Lung (tissue), 12 donors: Measurements from ENCODE around the gene MAGI2. TPM values are rescaled to one million over a fixed set of nuclear protein-coding genes. Genes with fewer than 3 reads are reported as not detected.

Source experiments
- ATAC-seq: fragments of 200-7000 bp; cut with Tn5 transposase; one replicate; pipeline ENCODE4 v1.9.1; 2020; ENCODE audit warnings: moderate number of reproducible peaks; ENCODE audit not compliant: insufficient read depth, low FRiP score
- DNase-seq, 3 donors: peaks; one replicate each; pipeline ENCODE4 v3.0.0-alpha.2; 2013 to 2017
- H3K27ac ChIP-seq, 2 donors: one replicate each; pipeline ENCODE4 v1.5.1; 2013; ENCODE audit warnings: mild to moderate bottlenecking in 2 of 2, moderate library complexity in 2 of 2, control low read depth in 1 of 2, inconsistent platforms in 1 of 2, low read depth in 1 of 2, low read length in 1 of 2
- H3K27me3 ChIP-seq, 3 donors: one replicate each; pipeline ENCODE4 v1.5.1; 2013; ENCODE audit warnings: low read length in 2 of 3; ENCODE audit not compliant: control insufficient read depth in 3 of 3, insufficient read depth in 3 of 3
- H3K36me3 ChIP-seq, 4 donors: one replicate each; pipeline ENCODE4 v1.5.1; 2013; ENCODE audit warnings: low read length in 4 of 4, mild to moderate bottlenecking in 1 of 4, moderate library complexity in 1 of 4; ENCODE audit not compliant: control insufficient read depth in 4 of 4, insufficient read depth in 4 of 4
- H3K4me1 ChIP-seq, 5 donors: one replicate each; pipeline ENCODE4 v1.5.1; 2013; ENCODE audit warnings: low read length in 5 of 5, mild to moderate bottlenecking in 2 of 5, moderate library complexity in 1 of 5; ENCODE audit not compliant: control insufficient read depth in 5 of 5, insufficient read depth in 5 of 5
- H3K4me3 ChIP-seq: one replicate; pipeline ENCODE4 v1.5.1; 2013; ENCODE audit warnings: mild to moderate bottlenecking, control low read depth, moderate library complexity
- H3K9ac ChIP-seq, 2 donors: one replicate each; pipeline ENCODE4 v1.5.1; 2013; ENCODE audit warnings: low read length in 2 of 2, control low read depth in 1 of 2; ENCODE audit not compliant: insufficient read depth in 1 of 2
- H3K9me3 ChIP-seq, 4 donors: one replicate each; pipeline ENCODE4 v1.5.1; 2013; ENCODE audit warnings: low read length in 3 of 4, mild to moderate bottlenecking in 1 of 4, moderate library complexity in 1 of 4; ENCODE audit not compliant: control insufficient read depth in 4 of 4, insufficient read depth in 3 of 4
- WGBS, 2 donors: extraction: QIAGEN DNeasy Blood & Tissue Kit; methylation state at CpG; one replicate each; pipeline ENCODE4 v1.1.7; 2013; 5-methylcytosine and 5-hydroxymethylcytosine counted together
- polyA plus RNA-seq, 2 donors: library from polyadenylated mRNA; stranded (reverse); fragments of 200-250 nt; gene quantifications; one replicate each; pipeline ENCODE4 v1.2.1, GENCODE V29; 2013
- total RNA-seq, 2 donors: library from RNA; depleted of rRNA in 1 of 2; stranded (reverse); fragments of >200 nt in 1 of 2; gene quantifications; one replicate each; pipeline ENCODE4 v1.2.1, GENCODE V29; 2014 to 2021
- TF ChIP-seq, protein P1 (sequence below): IDR thresholded peaks from 2 replicates; pipeline ENCODE4 v1.5.1; 2012; ENCODE audit warnings: mild to moderate bottlenecking; ENCODE audit errors: control extremely low read depth, extremely low read depth
- donor health status: control.
- donor health status: control.
- donor health status: Bipolar disorder and iron deficiency.
- donor health status: healthy.
- donor health status: DM: yes; HTN: yes; CAD: no.

MAGI2 gene
- total and polyA plus RNA-seq, 4 donors, result 0.94 to 18.0 (median 5.3) TPM

DNA sequence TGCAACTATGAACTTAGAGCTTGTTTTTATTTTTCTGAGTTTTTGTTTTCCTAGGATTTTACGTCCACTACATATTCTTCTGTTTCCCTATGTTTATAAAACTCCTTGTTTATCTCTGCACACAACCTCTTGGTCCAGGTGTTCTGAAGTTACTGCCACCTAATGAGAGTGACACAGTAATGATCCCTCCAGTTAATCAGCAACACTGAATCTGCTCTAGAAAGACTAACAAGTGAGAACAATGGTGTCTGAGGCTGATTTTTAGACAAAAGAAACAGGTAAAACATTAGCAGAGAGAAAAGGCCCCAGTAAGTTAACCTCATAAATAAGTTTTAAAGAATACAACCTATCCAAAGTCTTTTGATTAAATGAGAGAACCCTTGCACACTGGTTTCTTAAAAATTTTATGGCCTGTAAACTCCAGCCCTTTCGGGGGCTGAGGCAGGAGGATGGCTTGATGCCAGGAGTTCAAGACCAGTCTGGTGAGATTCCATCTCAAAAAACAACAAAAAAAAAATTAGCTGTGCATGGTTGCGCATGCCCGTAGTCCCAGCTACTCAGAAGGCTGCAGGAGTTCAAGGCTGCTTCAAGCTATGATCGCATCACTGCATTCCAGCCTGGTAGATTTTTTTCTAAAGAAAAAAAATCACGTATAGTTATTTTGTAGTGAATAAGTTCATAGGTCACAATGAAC lies 397.6 kb downstream of the MAGI2 start:
- no peak for ATAC-seq
- no peaks in the 10 kb centered on the region for H3K36me3 ChIP-seq
- peak; percentile 69 to 82 (median 70) for DNase-seq
- H3K4me1 ChIP-seq, result peaks cover 0 to 8% (median 0%) of the 10 kb centered on the region in 5 donors
- TF ChIP-seq, protein P1, sequence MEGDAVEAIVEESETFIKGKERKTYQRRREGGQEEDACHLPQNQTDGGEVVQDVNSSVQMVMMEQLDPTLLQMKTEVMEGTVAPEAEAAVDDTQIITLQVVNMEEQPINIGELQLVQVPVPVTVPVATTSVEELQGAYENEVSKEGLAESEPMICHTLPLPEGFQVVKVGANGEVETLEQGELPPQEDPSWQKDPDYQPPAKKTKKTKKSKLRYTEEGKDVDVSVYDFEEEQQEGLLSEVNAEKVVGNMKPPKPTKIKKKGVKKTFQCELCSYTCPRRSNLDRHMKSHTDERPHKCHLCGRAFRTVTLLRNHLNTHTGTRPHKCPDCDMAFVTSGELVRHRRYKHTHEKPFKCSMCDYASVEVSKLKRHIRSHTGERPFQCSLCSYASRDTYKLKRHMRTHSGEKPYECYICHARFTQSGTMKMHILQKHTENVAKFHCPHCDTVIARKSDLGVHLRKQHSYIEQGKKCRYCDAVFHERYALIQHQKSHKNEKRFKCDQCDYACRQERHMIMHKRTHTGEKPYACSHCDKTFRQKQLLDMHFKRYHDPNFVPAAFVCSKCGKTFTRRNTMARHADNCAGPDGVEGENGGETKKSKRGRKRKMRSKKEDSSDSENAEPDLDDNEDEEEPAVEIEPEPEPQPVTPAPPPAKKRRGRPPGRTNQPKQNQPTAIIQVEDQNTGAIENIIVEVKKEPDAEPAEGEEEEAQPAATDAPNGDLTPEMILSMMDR, result no peak
- no peak overlapping the region for H3K27ac ChIP-seq
- no peaks in the 10 kb centered on the region for H3K9me3 ChIP-seq
- no peak overlapping the region for H3K4me3 ChIP-seq
- no peaks in the 10 kb centered on the region for H3K27me3 ChIP-seq
- no peak overlapping the region for H3K9ac ChIP-seq
- 62 to 74% methylated on average over 6 of the region's 6 CpGs for WGBS, 2 donors

DNA sequence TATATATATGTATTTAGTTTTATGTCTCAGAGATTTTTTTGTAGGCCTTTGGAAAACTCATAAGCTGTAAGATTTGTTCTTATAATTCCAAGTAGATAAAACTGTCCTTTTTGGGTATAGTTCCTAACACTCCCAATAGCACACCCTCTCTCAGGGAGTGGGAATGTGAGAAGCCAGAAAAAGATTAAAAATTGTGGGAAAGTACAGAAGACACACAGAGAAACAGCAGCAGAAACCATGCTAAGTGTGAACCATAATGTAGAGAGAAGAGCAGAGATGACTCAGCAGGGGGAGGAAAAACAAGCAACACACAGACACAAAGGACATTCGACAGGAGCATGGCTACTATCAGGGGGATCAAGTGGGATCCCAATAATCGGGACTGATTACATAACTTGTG lies 401.6 kb downstream of the MAGI2 start:
- H3K27ac ChIP-seq, result no peak overlapping the region
- DNase-seq (no peak), ATAC-seq (no peak)
- TF ChIP-seq, protein P1, result no peak
- H3K36me3 ChIP-seq, result no peaks in the 10 kb centered on the region
- H3K27me3 ChIP-seq, result no peaks in the 10 kb centered on the region
- H3K4me3 ChIP-seq, result no peak overlapping the region
- WGBS, 2 donors, result 81 to 91% methylated on average over 2 of the region's 2 CpGs
- peaks cover 0 to 8% (median 0%) of the 10 kb centered on the region in 5 donors for H3K4me1 ChIP-seq
- no peak overlapping the region for H3K9ac ChIP-seq
- H3K9me3 ChIP-seq, result no peaks in the 10 kb centered on the region

DNA sequence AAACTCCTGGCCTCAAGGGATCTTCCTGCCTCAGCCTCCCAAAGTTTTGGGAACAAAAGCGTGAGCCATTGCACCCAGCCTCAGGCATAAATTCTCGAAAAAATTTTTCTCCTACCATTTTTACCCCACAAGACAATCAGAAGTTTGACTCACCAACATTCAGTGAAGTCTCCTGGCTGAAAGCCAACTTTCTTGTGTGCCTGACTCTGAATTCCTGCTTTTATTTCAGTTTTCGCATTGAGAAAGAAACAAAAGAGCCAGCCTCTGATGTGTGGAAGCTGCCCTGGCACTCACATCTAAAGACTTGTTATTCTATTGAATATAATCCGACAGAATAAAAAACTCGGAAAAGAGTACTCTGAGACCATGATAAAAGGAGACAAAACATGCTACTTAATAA lies 402.9 kb downstream of the MAGI2 start:
- ATAC-seq (no peak), DNase-seq (peak; percentile 22 to 65 (median 47))
- Histone ChIP-seq H3K4me3 (no peak overlapping the region), H3K4me1 (peaks cover 0 to under 1% (median 0%) of the 10 kb centered on the region in 5 donors), H3K27ac (no peak overlapping the region), H3K27me3 (no peaks in the 10 kb centered on the region), H3K9me3 (no peaks in the 10 kb centered on the region), H3K36me3 (no peaks in the 10 kb centered on the region), H3K9ac (no peak overlapping the region)
- TF ChIP-seq, protein P1, result no peak
- 73 to 86% methylated on average over 5 of the region's 5 CpGs for WGBS, 2 donors

DNA sequence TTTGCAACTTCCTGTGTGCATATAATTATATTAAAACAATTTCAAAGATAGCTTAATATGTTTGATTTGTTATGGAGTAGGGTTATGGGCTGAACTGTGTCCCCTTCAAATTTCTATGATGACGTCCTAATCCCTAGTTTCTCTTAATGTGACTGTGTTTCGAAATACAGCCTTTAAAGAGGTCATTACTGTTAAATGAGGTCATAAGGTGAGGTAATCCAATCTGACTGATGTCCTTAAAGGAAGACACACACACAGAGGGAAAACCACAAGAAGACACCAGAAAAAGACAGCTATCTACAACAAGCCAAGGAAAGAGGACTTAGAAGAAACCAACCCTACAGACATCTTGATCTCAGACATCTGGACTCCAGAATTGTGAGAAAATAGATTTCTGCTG lies 407.4 kb downstream of the MAGI2 start:
- no peaks in the 10 kb centered on the region for H3K27me3 ChIP-seq
- H3K27ac ChIP-seq, result no peak overlapping the region
- DNase-seq (no peak), ATAC-seq (no peak)
- H3K9me3 ChIP-seq, result no peaks in the 10 kb centered on the region
- H3K36me3 ChIP-seq, result no peaks in the 10 kb centered on the region
- no peaks in the 10 kb centered on the region for H3K4me1 ChIP-seq
- WGBS, 2 donors, result 77 to 81% methylated on average over 2 of the region's 2 CpGs
- TF ChIP-seq, protein P1, result no peak
- H3K4me3 ChIP-seq, result no peak overlapping the region
- H3K9ac ChIP-seq, result no peak overlapping the region
